HG02885 (cell line): ENCODE data around the gene RNFT2.
"Not testable (repeated sequence)": the region's sequence is repeated elsewhere in the genome, so short reads cannot be mapped to it uniquely, and the experiment has no call there.

Experiments
- ATAC-seq: cut with Tn5 transposase; IDR thresholded peaks from one replicate; pipeline ENCODE4 v1.9.1; 2021; ENCODE audit warnings: mild to moderate bottlenecking; ENCODE audit not compliant: unreplicated experiment, poor library complexity

RNFT2 gene

GRCh38 chr12:116739381-116739887 lies 1.3 kb downstream of the RNFT2 start:
- no peak for ATAC-seq

- ATAC-seq: not testable (repeated sequence)
Measured at GRCh38 chr12:116742787-116743186, 4.7 kb downstream of the RNFT2 start.

GRCh38 chr12:116744766-116745165 lies 6.7 kb downstream of the RNFT2 start:
- ATAC-seq: no peak

GRCh38 chr12:116745554-116745953 lies 7.4 kb downstream of the RNFT2 start:
- ATAC-seq: no peak

GRCh38 chr12:116749884-116750283 lies 11.8 kb downstream of the RNFT2 start:
- no peak for ATAC-seq

GRCh38 chr12:116750298-116750697 lies 12.2 kb downstream of the RNFT2 start:
- no peak for ATAC-seq

- ATAC-seq: not testable (repeated sequence)
Measured at GRCh38 chr12:116754097-116754496, 16.0 kb downstream of the RNFT2 start.

GRCh38 chr12:116754783-116755182 lies 16.7 kb downstream of the RNFT2 start:
- not testable (repeated sequence) for ATAC-seq

GRCh38 chr12:116759783-116760621 lies 21.9 kb downstream of the RNFT2 start:
- no peak for ATAC-seq

GRCh38 chr12:116760622-116761020 lies 22.5 kb downstream of the RNFT2 start:
- no peak for ATAC-seq

GRCh38 chr12:116761499-116761898 lies 23.4 kb downstream of the RNFT2 start:
- ATAC-seq: no peak

- no peak for ATAC-seq
Measured at GRCh38 chr12:116765271-116765670, 27.2 kb downstream of the RNFT2 start.

GRCh38 chr12:116766285-116766684 lies 28.2 kb downstream of the RNFT2 start:
- no peak for ATAC-seq

GRCh38 chr12:116766746-116767145 lies 28.6 kb downstream of the RNFT2 start:
- ATAC-seq: no peak

GRCh38 chr12:116771651-116772050 lies 33.5 kb downstream of the RNFT2 start:
- no peak for ATAC-seq

- no peak for ATAC-seq
Measured at GRCh38 chr12:116773276-116773731, 35.2 kb downstream of the RNFT2 start.

GRCh38 chr12:116774020-116774419 lies 35.9 kb downstream of the RNFT2 start:
- ATAC-seq: no peak

- no peak for ATAC-seq
Measured at GRCh38 chr12:116777245-116777644, 39.1 kb downstream of the RNFT2 start.

- ATAC-seq: no peak
Measured at GRCh38 chr12:116779597-116779996, 41.5 kb downstream of the RNFT2 start.

- ATAC-seq: no peak
Measured at GRCh38 chr12:116780942-116781341, 42.8 kb downstream of the RNFT2 start.

- ATAC-seq: no peak
Measured at GRCh38 chr12:116783525-116784237, 45.6 kb downstream of the RNFT2 start.
